Measurements from ENCODE around the gene MTFR1L. TPM values are rescaled to one million over a fixed set of nuclear protein-coding genes. Genes with fewer than 3 reads are reported as not detected.

The MTFR1L gene
- total RNA-seq, 1 experiment from 2014 or later = 23.2 TPM

DNA sequence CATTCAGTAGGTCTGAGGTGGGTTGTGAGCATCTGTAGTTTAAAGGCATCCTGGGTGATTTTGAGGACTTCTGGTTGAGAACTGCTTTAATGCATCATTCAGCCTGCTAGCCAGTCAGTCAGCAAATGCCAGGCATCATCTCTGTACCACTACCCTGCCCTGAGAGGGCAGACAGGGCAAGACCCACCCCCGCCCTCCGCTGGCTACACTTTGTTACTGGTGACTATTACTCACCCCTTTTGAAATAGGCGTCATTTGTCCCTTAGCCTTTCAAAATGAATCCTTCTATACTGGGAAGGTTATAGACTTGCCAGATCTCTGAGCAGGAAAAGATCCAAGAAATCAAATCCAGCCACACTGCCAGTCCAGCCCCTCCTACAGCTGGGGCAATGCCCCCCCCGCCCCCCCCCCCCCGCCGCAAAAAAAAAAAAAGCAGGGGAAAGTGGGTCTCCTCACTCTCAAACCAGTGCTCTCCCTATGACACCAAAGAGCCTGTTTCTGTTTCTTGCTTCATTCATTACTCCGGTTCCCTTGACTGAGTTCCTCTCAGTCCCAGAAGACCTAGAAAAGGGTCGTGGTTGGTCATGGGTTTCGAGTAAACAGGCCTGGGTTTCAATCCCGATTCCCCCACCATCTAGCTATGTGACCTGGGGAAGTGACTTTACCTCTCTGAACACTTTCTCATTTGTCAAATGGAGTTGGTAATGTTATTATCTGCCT lies 15.3 kb upstream of the MTFR1L start:
- H3K4me1 Mint-ChIP-seq (ENCODE audit: low read depth, unreplicated experiment) = no peaks in the 10 kb centered on the region
- peaks cover 10% of the 10 kb centered on the region for H3K36me3 Mint-ChIP-seq (ENCODE audit: insufficient read depth, unreplicated experiment)
- CTCF ChIA-PET = no interaction called here
- H3K9me3 Mint-ChIP-seq (ENCODE audit: low read depth, unreplicated experiment) = no peaks in the 10 kb centered on the region
- TF ChIP-seq, protein P1, sequence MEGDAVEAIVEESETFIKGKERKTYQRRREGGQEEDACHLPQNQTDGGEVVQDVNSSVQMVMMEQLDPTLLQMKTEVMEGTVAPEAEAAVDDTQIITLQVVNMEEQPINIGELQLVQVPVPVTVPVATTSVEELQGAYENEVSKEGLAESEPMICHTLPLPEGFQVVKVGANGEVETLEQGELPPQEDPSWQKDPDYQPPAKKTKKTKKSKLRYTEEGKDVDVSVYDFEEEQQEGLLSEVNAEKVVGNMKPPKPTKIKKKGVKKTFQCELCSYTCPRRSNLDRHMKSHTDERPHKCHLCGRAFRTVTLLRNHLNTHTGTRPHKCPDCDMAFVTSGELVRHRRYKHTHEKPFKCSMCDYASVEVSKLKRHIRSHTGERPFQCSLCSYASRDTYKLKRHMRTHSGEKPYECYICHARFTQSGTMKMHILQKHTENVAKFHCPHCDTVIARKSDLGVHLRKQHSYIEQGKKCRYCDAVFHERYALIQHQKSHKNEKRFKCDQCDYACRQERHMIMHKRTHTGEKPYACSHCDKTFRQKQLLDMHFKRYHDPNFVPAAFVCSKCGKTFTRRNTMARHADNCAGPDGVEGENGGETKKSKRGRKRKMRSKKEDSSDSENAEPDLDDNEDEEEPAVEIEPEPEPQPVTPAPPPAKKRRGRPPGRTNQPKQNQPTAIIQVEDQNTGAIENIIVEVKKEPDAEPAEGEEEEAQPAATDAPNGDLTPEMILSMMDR (IDR thresholded peaks at IDR 0.05; ENCODE audit: unreplicated experiment) = no peak
- H3K4me3 Mint-ChIP-seq (ENCODE audit: low read depth, unreplicated experiment) = no peak overlapping the region
- intact Hi-C loops (cut with micrococcal nuclease; ENCODE audit: unreplicated experiment) = no loop called here
- no peak for DNase-seq
- BruUV-seq (replicated peaks) = no TSS peak
- no peaks in the 10 kb centered on the region for H3K27me3 Mint-ChIP-seq (ENCODE audit: unreplicated experiment)
- no peak overlapping the region for H3K27ac Mint-ChIP-seq (ENCODE audit: unreplicated experiment)

DNA sequence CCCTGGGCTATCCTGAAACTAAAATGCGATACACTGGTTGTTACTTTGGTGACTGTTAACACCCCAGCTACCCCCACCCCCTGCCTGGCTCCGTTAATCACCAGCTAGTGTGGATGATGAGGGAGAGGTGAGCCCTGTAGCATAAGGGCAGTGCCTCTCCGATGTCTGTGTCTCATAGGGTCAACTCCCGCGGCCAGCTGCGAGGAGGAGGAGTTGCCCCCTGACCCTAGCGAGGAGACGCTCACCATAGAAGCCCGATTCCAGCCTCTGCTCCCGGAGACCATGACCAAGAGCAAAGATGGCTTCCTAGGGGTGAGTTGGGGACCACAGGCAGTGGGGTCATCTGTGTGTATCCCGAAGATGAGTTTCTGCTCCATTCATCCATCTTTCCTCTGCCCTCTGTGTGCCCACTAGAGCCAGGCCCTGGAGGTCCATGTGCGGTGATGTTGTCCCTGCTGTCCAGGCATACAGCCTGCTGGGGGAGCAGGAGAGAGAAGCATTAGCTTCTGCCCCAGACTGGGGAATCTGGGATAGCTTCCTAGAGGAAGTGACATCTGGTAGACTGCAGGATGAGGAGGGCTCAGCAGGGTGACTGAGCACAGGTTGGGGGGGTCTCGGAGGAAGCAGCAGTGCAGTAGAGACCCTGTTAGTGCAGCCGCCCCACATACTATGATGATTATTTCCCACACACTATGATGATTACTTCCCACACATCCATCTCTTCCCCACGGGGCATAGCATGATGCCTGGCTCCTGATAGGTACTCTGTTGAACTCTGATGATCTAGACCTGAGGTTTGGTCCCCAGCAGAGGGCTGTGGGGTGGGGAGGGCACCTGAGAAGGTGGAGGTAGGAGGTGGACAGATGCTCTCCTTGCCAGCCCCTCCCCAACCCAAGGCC lies 14.5 kb upstream of the MTFR1L start:
- peaks cover 10% of the 10 kb centered on the region for H3K36me3 Mint-ChIP-seq (ENCODE audit: insufficient read depth, unreplicated experiment)
- no peaks in the 10 kb centered on the region for H3K9me3 Mint-ChIP-seq (ENCODE audit: low read depth, unreplicated experiment)
- intact Hi-C loops (cut with micrococcal nuclease; ENCODE audit: unreplicated experiment) = no loop called here
- no peak overlapping the region for H3K27ac Mint-ChIP-seq (ENCODE audit: unreplicated experiment)
- TF ChIP-seq, protein P1 (IDR thresholded peaks at IDR 0.05; ENCODE audit: unreplicated experiment) = no peak
- H3K4me1 Mint-ChIP-seq (ENCODE audit: low read depth, unreplicated experiment) = no peaks in the 10 kb centered on the region
- H3K27me3 Mint-ChIP-seq (ENCODE audit: unreplicated experiment) = no peaks in the 10 kb centered on the region
- DNase-seq = no peak
- no TSS peak for BruUV-seq (replicated peaks)
- CTCF ChIA-PET = no interaction called here
- no peak overlapping the region for H3K4me3 Mint-ChIP-seq (ENCODE audit: low read depth, unreplicated experiment)

DNA sequence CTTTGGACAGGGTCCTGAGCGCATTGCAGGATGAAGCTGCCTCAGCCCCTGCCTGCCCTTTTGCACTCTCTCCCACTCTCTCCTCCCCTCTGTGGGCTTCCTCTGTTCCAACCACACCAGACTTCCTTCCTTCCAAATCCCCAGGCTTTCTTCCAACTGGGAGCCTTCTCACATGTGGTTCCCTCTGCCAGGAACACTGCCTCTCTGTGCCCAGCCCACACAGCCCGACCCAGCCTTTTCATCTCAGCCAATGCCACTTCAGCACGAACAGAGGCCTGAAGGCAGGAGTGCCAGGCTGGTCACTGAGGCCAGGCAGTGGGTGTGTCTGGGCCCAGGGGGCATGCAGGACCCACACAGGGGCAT lies 13.9 kb upstream of the MTFR1L start:
- CTCF ChIA-PET = no interaction called here
- intact Hi-C loops (cut with micrococcal nuclease; ENCODE audit: unreplicated experiment) = no loop called here
- Mint-ChIP-seq H3K4me3 (ENCODE audit: low read depth, unreplicated experiment) (no peak overlapping the region), H3K9me3 (ENCODE audit: low read depth, unreplicated experiment) (no peaks in the 10 kb centered on the region), H3K4me1 (ENCODE audit: low read depth, unreplicated experiment) (no peaks in the 10 kb centered on the region), H3K27me3 (ENCODE audit: unreplicated experiment) (no peaks in the 10 kb centered on the region), H3K27ac (ENCODE audit: unreplicated experiment) (no peak overlapping the region), H3K36me3 (ENCODE audit: insufficient read depth, unreplicated experiment) (peaks cover 4% of the 10 kb centered on the region)
- DNase-seq = no peak
- TF ChIP-seq, protein P1 (IDR thresholded peaks at IDR 0.05; ENCODE audit: unreplicated experiment) = no peak
- no TSS peak for BruUV-seq (replicated peaks)

DNA sequence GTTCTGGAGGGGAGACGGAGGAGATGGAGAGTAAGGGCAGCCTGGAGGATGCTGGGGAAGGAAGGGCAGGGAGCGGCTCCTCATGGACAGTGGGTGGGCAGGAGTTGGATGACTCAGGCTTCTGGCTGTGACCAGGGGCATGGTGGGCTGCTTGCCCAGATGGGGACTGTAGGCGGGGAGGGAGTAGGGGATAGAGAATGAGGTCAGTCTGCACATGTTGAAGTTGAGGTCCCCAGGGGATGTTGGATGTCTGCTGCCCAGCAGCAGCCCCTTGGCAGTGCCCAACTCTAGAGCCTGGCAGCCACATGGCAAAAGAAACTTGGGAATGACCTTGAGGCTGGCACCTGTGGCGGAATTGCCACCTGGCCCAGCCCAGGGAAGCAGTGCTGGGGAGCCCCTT lies 13.3 kb upstream of the MTFR1L start:
- Mint-ChIP-seq H3K9me3 (ENCODE audit: low read depth, unreplicated experiment) (no peaks in the 10 kb centered on the region), H3K4me3 (ENCODE audit: low read depth, unreplicated experiment) (no peak overlapping the region), H3K27me3 (ENCODE audit: unreplicated experiment) (no peaks in the 10 kb centered on the region), H3K4me1 (ENCODE audit: low read depth, unreplicated experiment) (no peaks in the 10 kb centered on the region), H3K36me3 (ENCODE audit: insufficient read depth, unreplicated experiment) (peaks cover 4% of the 10 kb centered on the region), H3K27ac (ENCODE audit: unreplicated experiment) (no peak overlapping the region)
- intact Hi-C loops (cut with micrococcal nuclease; ENCODE audit: unreplicated experiment) = no loop called here
- BruUV-seq (replicated peaks) = no TSS peak
- CTCF ChIA-PET = no interaction called here
- no peak for DNase-seq
- TF ChIP-seq, protein P1 (IDR thresholded peaks at IDR 0.05; ENCODE audit: unreplicated experiment) = no peak

Measured in Calu3 (cell line).